GM23338 (cell line): ENCODE measurements around the gene PARP11. TPM values are rescaled to one million over a fixed set of nuclear protein-coding genes. Genes with fewer than 3 reads are reported as not detected.
A peak's percentile ranks its signal among the peaks of the same experiment; 100 is the strongest.

Source experiments
- ATAC-seq: fragments of 200-7000 bp; cut with Tn5 transposase; 3 replicates; pipeline ENCODE4 v1.9.1; 2020
- DNase-seq: peaks from one replicate; pipeline ENCODE4 v3.0.0-alpha.2; 2015; ENCODE audit warnings: low spot score
- H2AFZ ChIP-seq: fragments of 200-600 bp; sonication (generic); 2 replicates; pipeline ENCODE4 v1.8.0; 2016; ENCODE audit warnings: antibody characterized with exemption, mild to moderate bottlenecking, moderate library complexity
- H3F3A ChIP-seq: fragments of 200-600 bp; sonication (generic); replicated peaks from 2 replicates; pipeline ENCODE4 v1.8.0; 2017; ENCODE audit warnings: antibody characterized with exemption, mixed run types, low read depth
- H3K27ac ChIP-seq: fragments of 200-600 bp; sonication (generic); 2 replicates; pipeline ENCODE4 v1.6.1; 2016; ENCODE audit warnings: low read depth
- H3K27me3 ChIP-seq: fragments of 200-600 bp; sonication (generic); 2 replicates; pipeline ENCODE4 v1.8.0; 2016; ENCODE audit warnings: mild to moderate bottlenecking, mixed run types, moderate library complexity; ENCODE audit not compliant: insufficient read depth
- H3K36me3 ChIP-seq: fragments of 200-600 bp; sonication (generic); 2 replicates; pipeline ENCODE4 v1.8.0; 2016; ENCODE audit warnings: mild to moderate bottlenecking; ENCODE audit not compliant: insufficient read depth
- H3K4me1 ChIP-seq: fragments of 200-600 bp; sonication (generic); 2 replicates; pipeline ENCODE4 v1.8.0; 2016; ENCODE audit warnings: mild to moderate bottlenecking, moderate library complexity; ENCODE audit not compliant: insufficient read depth
- H3K4me2 ChIP-seq: fragments of 200-600 bp; sonication (generic); 2 replicates; pipeline ENCODE4 v1.7.1; 2017; ENCODE audit warnings: mixed run types
- H3K4me3 ChIP-seq: fragments of 200-600 bp; sonication (generic); 2 replicates; pipeline ENCODE4 v1.6.1; 2016; ENCODE audit warnings: mixed run types
- H3K79me2 ChIP-seq: fragments of 200-600 bp; sonication (generic); replicated peaks from 2 replicates; pipeline ENCODE4 v1.8.0; 2017; ENCODE audit warnings: mild to moderate bottlenecking; ENCODE audit not compliant: insufficient read depth
- H3K9me2 ChIP-seq: fragments of 200-600 bp; sonication (generic); 2 replicates; pipeline ENCODE4 v1.8.0; 2017; ENCODE audit not compliant: insufficient read depth
- H4K20me1 ChIP-seq: fragments of 200-600 bp; sonication (generic); replicated peaks from 2 replicates; pipeline ENCODE4 v1.8.0; 2017; ENCODE audit warnings: mild to moderate bottlenecking; ENCODE audit not compliant: insufficient read depth
- H3K27ac Mint-ChIP-seq: 2 replicates; pipeline ENCODE4 v1.8.0; 2020; ENCODE audit warnings: inconsistent platforms, mild to moderate bottlenecking, moderate library complexity, mixed read lengths
- H3K27me3 Mint-ChIP-seq: 3 replicates; pipeline ENCODE4 v1.8.0; 2022; ENCODE audit warnings: low read depth, mild to moderate bottlenecking, moderate library complexity, mixed read lengths, inconsistent platforms; ENCODE audit not compliant: insufficient read depth, poor library complexity
- H3K36me3 Mint-ChIP-seq: 3 replicates; pipeline ENCODE4 v1.8.0; 2021; ENCODE audit warnings: low read depth, mild to moderate bottlenecking, inconsistent platforms, moderate library complexity, mixed read lengths
- H3K4me1 Mint-ChIP-seq: 3 replicates; pipeline ENCODE4 v1.8.0; 2020; ENCODE audit warnings: mild to moderate bottlenecking, inconsistent platforms, mixed read lengths
- H3K4me3 Mint-ChIP-seq: 3 replicates; pipeline ENCODE4 v1.8.0; 2021; ENCODE audit warnings: moderate library complexity, mild to moderate bottlenecking, inconsistent platforms, mixed read lengths
- H3K9me3 Mint-ChIP-seq: 3 replicates; pipeline ENCODE4 v1.8.0; 2020; ENCODE audit warnings: moderate library complexity, mild to moderate bottlenecking, inconsistent platforms, mixed read lengths
- CREB1 ChIP-seq: fragments of 250-450 bp; sonication (Bioruptor Pico); IDR thresholded peaks from 2 replicates; pipeline ENCODE4 v1.5.0; 2020; ENCODE audit warnings: low read depth, mild to moderate bottlenecking, moderate library complexity
- CTCF ChIP-seq, 2 experiments: fragments of 200-600 bp in 1 of 2; sonication (generic) in 1 of 2; conservative IDR thresholded peaks; 2 replicates each; pipeline versions ENCODE4 v1.5.1 to v1.6.1; 2016 to 2017; ENCODE audit warnings: antibody characterized with exemption in 2 of 2, low read depth in 2 of 2, mild to moderate bottlenecking in 2 of 2, moderate library complexity in 1 of 2
- EZH2phosphoT487 ChIP-seq: fragments of 200-600 bp; sonication (generic); IDR thresholded peaks from one replicate; pipeline ENCODE4 v1.8.1; 2018; ENCODE audit warnings: antibody characterized with exemption; ENCODE audit not compliant: unreplicated experiment
- NANOG ChIP-seq: IDR thresholded peaks from 2 replicates; pipeline ENCODE4 v1.6.1; 2016; ENCODE audit warnings: antibody characterized with exemption, borderline replicate concordance
- POLR2AphosphoS5 ChIP-seq: IDR thresholded peaks from 2 replicates; pipeline ENCODE4 v1.6.1; 2016; ENCODE audit warnings: antibody characterized with exemption, low read depth
- ZNF331 ChIP-seq: fragments of 250-450 bp; sonication (Bioruptor Pico); IDR thresholded peaks from 2 replicates; pipeline ENCODE4 v1.5.0; 2020; ENCODE audit warnings: low read depth, mild to moderate bottlenecking, moderate library complexity
- ZNF462 ChIP-seq: fragments of 250-450 bp; sonication (Bioruptor Pico); IDR thresholded peaks from 2 replicates; pipeline ENCODE4 v1.5.0; 2020; ENCODE audit warnings: mild to moderate bottlenecking, moderate library complexity
- polyA plus RNA-seq: library from polyadenylated mRNA; unstranded; fragments of >200 nt; fragmentation: Nextera tagmentation; extraction: Ambion mirVana; gene quantifications from 2 replicates; pipeline ENCODE4 v1.2.1, GENCODE V29; 2016
- total RNA-seq: library from RNA; depleted of rRNA; stranded (reverse); fragments of >200 nt; shearing (Covaris generic); gene quantifications from 2 replicates; pipeline ENCODE4 v1.2.3, GENCODE V29; 2014

Gene PARP11
- total and polyA plus RNA-seq, 2 experiments from 2014 or later = 4.8 to 11.5 TPM

GRCh38 chr12:3921526-3921925 lies 48.3 kb upstream of the PARP11 start (continued):
- TF ChIP-seq CTCF (conservative IDR thresholded peaks at IDR 0.05; ENCODE audit: low read depth in 2 of 2) (no peak), ZNF462 (CRISPR knock-in tag) (no peak), ZNF331 (CRISPR knock-in tag) (no peak)

- no peaks in the 10 kb centered on the region for H3K36me3 Mint-ChIP-seq
- Histone ChIP-seq H3K36me3 (no peaks in the 10 kb centered on the region), H3K4me3 (no peak overlapping the region), H3K79me2 (no peaks in the 10 kb centered on the region), H3K4me2 (0 out of 2 replicates have a peak overlapping the region, but pooled peaks have one; percentile 26), H3F3A (no peaks in the 10 kb centered on the region), H2AFZ (peak overlapping the region; percentile 95; the same call in 1 of the 2 replicates), H3K4me1 (0 out of 2 replicates have a peak, but pooled peaks cover 5% of the 10 kb centered on the region), H3K9me2 (peaks cover 13% of the 10 kb centered on the region), H4K20me1 (no peaks in the 10 kb centered on the region), H3K27me3 (no peaks in the 10 kb centered on the region), H3K27ac (no peak overlapping the region)
- no peak for ATAC-seq
- H3K27me3 Mint-ChIP-seq = no peaks in the 10 kb centered on the region
- no peak overlapping the region for H3K27ac Mint-ChIP-seq
- no peaks in the 10 kb centered on the region for H3K9me3 Mint-ChIP-seq
- H3K4me1 Mint-ChIP-seq = no peaks in the 10 kb centered on the region
- no peak overlapping the region for H3K4me3 Mint-ChIP-seq
- no peak for DNase-seq
- TF ChIP-seq EZH2phosphoT487 (no peak), POLR2AphosphoS5 (no peak), ZNF462 (CRISPR knock-in tag) (no peak), CREB1 (no peak), NANOG (no peak)
Observed at GRCh38 chr12:3921151-3921471, 47.9 kb upstream of the PARP11 start.
